SK-N-SH (cell line): ENCODE data around the gene PCNT. TPM values are rescaled to one million over a fixed set of nuclear protein-coding genes. Genes with fewer than 3 reads are reported as not detected.

Experiments
- CTCF ChIA-PET: fragments of 300-600, 350-600 bp; formaldehyde crosslinking; extraction: SDS; loops from one replicate; lab custom pipeline; 2021; lab: Yijun Ruan, JAX
- POLR2A ChIA-PET: fragments of 350-600 bp; sonication (Branson Sonifier 250); formaldehyde crosslinking; extraction: SDS; loops from one replicate; lab custom pipeline; 2020; ENCODE audit warnings: antibody characterized with exemption, inconsistent platforms; lab: Yijun Ruan, JAX
- DNase-seq: peaks from one replicate; pipeline ENCODE4 v3.0.0; 2012
- H2AFZ ChIP-seq: fragments of 200-600 bp; sonication (generic); 2 replicates; pipeline ENCODE4 v1.8.1; 2016; ENCODE audit warnings: antibody characterized with exemption, mild to moderate bottlenecking, low read depth
- H3F3A ChIP-seq: fragments of 200-600 bp; sonication (generic); replicated peaks from 2 replicates; pipeline ENCODE3; 2016; ENCODE audit warnings: antibody characterized with exemption, mild to moderate bottlenecking; ENCODE audit not compliant: insufficient read depth
- H3K27ac ChIP-seq, 2 experiments: fragments of 200-500 bp in 1 of 2; fragments of 200-600 bp in 1 of 2; sonication (Bioruptor generic) in 1 of 2; sonication (generic), shearing (Covaris generic) in 1 of 2; 2 replicates each; pipeline versions ENCODE4 v1.5.1 to v1.6.1; 2014 to 2016; ENCODE audit warnings: low read depth in 2 of 2, inconsistent platforms in 1 of 2, low read length in 1 of 2, mild to moderate bottlenecking in 1 of 2, mixed read lengths in 1 of 2
- H3K27me3 ChIP-seq: fragments of 200-600 bp; sonication (generic), shearing (Covaris generic); 2 replicates; pipeline ENCODE4 v1.6.1; 2016; ENCODE audit warnings: mixed run types; ENCODE audit not compliant: insufficient read depth
- H3K36me3 ChIP-seq, 2 experiments: fragments of 200-500 bp in 1 of 2; fragments of 200-600 bp in 1 of 2; sonication (Bioruptor generic) in 1 of 2; sonication (generic) in 1 of 2; replicated peaks in 1 of 2; 2 replicates each; pipeline versions ENCODE3 to v1.5.1; 2014 to 2016; ENCODE audit warnings: low read length in 1 of 2, mild to moderate bottlenecking in 1 of 2; ENCODE audit not compliant: insufficient read depth in 2 of 2, control insufficient read depth in 1 of 2
- H3K4me1 ChIP-seq, 2 experiments: fragments of 200-500 bp in 1 of 2; fragments of 200-600 bp in 1 of 2; sonication (Bioruptor generic) in 1 of 2; sonication (generic), shearing (Covaris generic) in 1 of 2; 2 replicates each; pipeline versions ENCODE4 v1.5.1 to v1.6.1; 2014 to 2016; ENCODE audit warnings: low read depth in 1 of 2, low read length in 1 of 2, mixed run types in 1 of 2; ENCODE audit not compliant: insufficient read depth in 2 of 2, control insufficient read depth in 1 of 2
- H3K4me2 ChIP-seq: fragments of 200-600 bp; sonication (generic), shearing (Covaris generic); 2 replicates; pipeline ENCODE4 v1.6.1; 2017; ENCODE audit warnings: mixed run types
- H3K4me3 ChIP-seq, 2 experiments: fragments of 200-500 bp in 1 of 2; fragments of 200-600 bp in 1 of 2; sonication (Bioruptor generic) in 1 of 2; sonication (generic), shearing (Covaris generic) in 1 of 2; 2 replicates each; pipeline versions ENCODE4 v1.5.1 to v1.8.1; 2014 to 2016; ENCODE audit warnings: low read depth in 2 of 2, inconsistent platforms in 1 of 2, low read length in 1 of 2, mild to moderate bottlenecking in 1 of 2, mixed read lengths in 1 of 2, moderate library complexity in 1 of 2
- H3K79me2 ChIP-seq: fragments of 200-600 bp; sonication (generic); 2 replicates; pipeline ENCODE4 v1.8.1; 2017; ENCODE audit warnings: mild to moderate bottlenecking; ENCODE audit not compliant: insufficient read depth
- H3K9ac ChIP-seq: fragments of 200-600 bp; sonication (generic); 2 replicates; pipeline ENCODE4 v1.6.1; 2017; ENCODE audit warnings: mixed run types
- H3K9me2 ChIP-seq: fragments of 200-600 bp; sonication (generic); 2 replicates; pipeline ENCODE4 v1.6.1; 2017; ENCODE audit warnings: mixed run types
- H3K9me3 ChIP-seq: fragments of 200-600 bp; sonication (generic); 2 replicates; pipeline ENCODE4 v1.6.1; 2017; ENCODE audit warnings: mixed run types, mild to moderate bottlenecking, moderate library complexity
- H4K20me1 ChIP-seq: fragments of 200-600 bp; sonication (generic); 2 replicates; pipeline ENCODE4 v1.6.1; 2017; ENCODE audit warnings: mild to moderate bottlenecking, mixed run types; ENCODE audit not compliant: insufficient read depth
- ELF1 ChIP-seq: IDR thresholded peaks from 2 replicates; pipeline ENCODE4 v1.4.0; 2012
- EP300 ChIP-seq, 2 experiments: IDR thresholded peaks; 2 replicates each; pipeline versions ENCODE4 v1.4.0 to v1.6.1; 2012; ENCODE audit warnings: borderline replicate concordance in 1 of 2, low read depth in 1 of 2, low read length in 1 of 2
- EZH2phosphoT487 ChIP-seq: fragments of 200-600 bp; sonication (generic); IDR thresholded peaks from 2 replicates; pipeline ENCODE4 v1.6.1; 2017; ENCODE audit warnings: low read depth, mixed run types, mild to moderate bottlenecking, antibody characterized with exemption, moderate library complexity, borderline replicate concordance
- FOSL2 ChIP-seq: IDR thresholded peaks from 2 replicates; pipeline ENCODE4 v1.4.0; 2012; ENCODE audit warnings: low read depth, mild to moderate bottlenecking, moderate library complexity, borderline replicate concordance
- FOXJ3 ChIP-seq: sonication (generic); formaldehyde crosslinking; IDR thresholded peaks from 2 replicates; pipeline ENCODE4 v1.5.1; 2020; ENCODE audit warnings: mild to moderate bottlenecking, missing genetic modification reagents
- GABPA ChIP-seq: IDR thresholded peaks from 2 replicates; pipeline ENCODE4 v1.4.0; 2012; ENCODE audit warnings: low read depth, mild to moderate bottlenecking
- GATA2 ChIP-seq: sonication (generic); formaldehyde crosslinking; IDR thresholded peaks from 2 replicates; pipeline ENCODE4 v1.5.0; 2020; ENCODE audit warnings: mild to moderate bottlenecking, missing genetic modification reagents
- JUND ChIP-seq: IDR thresholded peaks from 2 replicates; pipeline ENCODE4 v1.4.0; 2012
- MEF2A ChIP-seq: IDR thresholded peaks from 2 replicates; pipeline ENCODE4 v1.4.0; 2012; ENCODE audit warnings: low read depth, borderline replicate concordance
- NRF1 ChIP-seq: IDR thresholded peaks from 2 replicates; pipeline ENCODE4 v1.6.1; 2012; ENCODE audit warnings: low read depth, mild to moderate bottlenecking, low read length
- POLR2AphosphoS5 ChIP-seq: IDR thresholded peaks from 2 replicates; pipeline ENCODE4 v1.6.1; 2012; ENCODE audit warnings: low read depth, low read length
- RAD21 ChIP-seq: IDR thresholded peaks from 2 replicates; pipeline ENCODE4 v1.6.1; 2012; ENCODE audit warnings: mild to moderate bottlenecking, low read length
- RCOR1 ChIP-seq: fragments of 150-350 bp; IDR thresholded peaks from 2 replicates; pipeline ENCODE4 v1.6.1; 2017; ENCODE audit warnings: antibody characterized with exemption, low read length
- SIN3A ChIP-seq: IDR thresholded peaks from 2 replicates; pipeline ENCODE4 v1.6.1; 2012; ENCODE audit warnings: low read depth, mild to moderate bottlenecking, low read length, moderate library complexity, borderline replicate concordance
- TAF1 ChIP-seq: IDR thresholded peaks from 2 replicates; pipeline ENCODE4 v1.6.1; 2012; ENCODE audit warnings: low read depth, mild to moderate bottlenecking, low read length, moderate library complexity, borderline replicate concordance
- TCF12 ChIP-seq: IDR thresholded peaks from 2 replicates; pipeline ENCODE4 v1.4.0; 2012
- TEAD4 ChIP-seq: IDR thresholded peaks from 2 replicates; pipeline ENCODE4 v1.4.0; 2012; ENCODE audit warnings: mild to moderate bottlenecking, borderline replicate concordance; ENCODE audit not compliant: insufficient read depth
- YY1 ChIP-seq: IDR thresholded peaks from 2 replicates; pipeline ENCODE4 v1.4.0; 2012; ENCODE audit warnings: low read depth, mild to moderate bottlenecking
- WGBS: methylation state at CpG from one replicate; pipeline ENCODE4 v1.1.6; 2017; ENCODE audit warnings: low lambda C conversion rate; 5-methylcytosine and 5-hydroxymethylcytosine counted together
- polyA plus RNA-seq, 3 experiments: library from polyadenylated mRNA; depleted of rRNA; stranded (reverse); fragments of >200 nt; gene quantifications; 2 replicates each; pipeline ENCODE4 v1.2.3, GENCODE V29; 2012
- TF ChIP-seq, protein P1 (sequence below): IDR thresholded peaks from 2 replicates; pipeline ENCODE4 v1.4.0; 2012; ENCODE audit warnings: low read depth
- TF ChIP-seq, protein P2 (sequence below): IDR thresholded peaks from 2 replicates; pipeline ENCODE4 v1.6.1; 2012; ENCODE audit warnings: mild to moderate bottlenecking, low read depth, low read length, moderate library complexity
- TF ChIP-seq, protein P3 (sequence below): fragments of 200-600 bp; sonication (generic); IDR thresholded peaks from 2 replicates; pipeline ENCODE4 v1.6.1; 2017; ENCODE audit warnings: antibody characterized with exemption, mild to moderate bottlenecking, moderate library complexity
- TF ChIP-seq, protein P4 (sequence below): IDR thresholded peaks from 2 replicates; pipeline ENCODE4 v1.4.0; 2012; ENCODE audit warnings: low read depth, borderline replicate concordance
- TF ChIP-seq, protein P5 (sequence below): fragments of 150-350 bp; IDR thresholded peaks from 2 replicates; pipeline ENCODE4 v1.6.1; 2016; ENCODE audit warnings: mild to moderate bottlenecking, low read depth, low read length

Gene PCNT
- polyA plus RNA-seq, 1 of the 3 experiments (the other 2 are of a cell fraction) = 15.7 TPM

DNA sequence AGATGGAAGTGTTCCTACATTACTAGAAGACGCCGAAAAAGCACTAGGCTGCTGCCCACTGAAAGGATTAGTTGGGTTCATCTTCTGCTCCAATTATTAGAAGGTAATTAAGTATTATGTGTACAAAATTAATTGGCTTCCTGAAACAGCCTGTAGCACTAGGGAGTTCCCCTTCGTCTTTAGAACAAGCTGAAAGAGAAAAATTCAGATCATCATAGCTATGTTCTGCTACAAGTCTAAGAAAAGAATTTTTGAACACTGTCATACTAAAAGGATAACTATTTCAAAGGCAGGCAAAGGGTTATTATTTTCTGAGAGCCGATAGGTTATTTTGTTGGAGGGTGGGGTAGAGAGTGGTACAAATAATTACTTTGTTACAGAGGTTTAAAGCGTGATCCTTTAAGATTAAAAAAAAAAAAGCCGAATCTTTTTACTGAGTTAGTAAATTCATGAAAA is 38.7 kb upstream of the PCNT start, which contains the start of gene MCM3AP (continued):
- TF ChIP-seq TCF12 = no peak
- TF ChIP-seq FOSL2 = no peak
- no peak for TF ChIP-seq YY1
- TF ChIP-seq ELF1 = no peak
- TF ChIP-seq EP300 (IDR thresholded peaks at IDR 0.05; ENCODE audit: borderline replicate concordance in 1 of 2, low read depth in 1 of 2, low read length in 1 of 2) = no peak

DNA sequence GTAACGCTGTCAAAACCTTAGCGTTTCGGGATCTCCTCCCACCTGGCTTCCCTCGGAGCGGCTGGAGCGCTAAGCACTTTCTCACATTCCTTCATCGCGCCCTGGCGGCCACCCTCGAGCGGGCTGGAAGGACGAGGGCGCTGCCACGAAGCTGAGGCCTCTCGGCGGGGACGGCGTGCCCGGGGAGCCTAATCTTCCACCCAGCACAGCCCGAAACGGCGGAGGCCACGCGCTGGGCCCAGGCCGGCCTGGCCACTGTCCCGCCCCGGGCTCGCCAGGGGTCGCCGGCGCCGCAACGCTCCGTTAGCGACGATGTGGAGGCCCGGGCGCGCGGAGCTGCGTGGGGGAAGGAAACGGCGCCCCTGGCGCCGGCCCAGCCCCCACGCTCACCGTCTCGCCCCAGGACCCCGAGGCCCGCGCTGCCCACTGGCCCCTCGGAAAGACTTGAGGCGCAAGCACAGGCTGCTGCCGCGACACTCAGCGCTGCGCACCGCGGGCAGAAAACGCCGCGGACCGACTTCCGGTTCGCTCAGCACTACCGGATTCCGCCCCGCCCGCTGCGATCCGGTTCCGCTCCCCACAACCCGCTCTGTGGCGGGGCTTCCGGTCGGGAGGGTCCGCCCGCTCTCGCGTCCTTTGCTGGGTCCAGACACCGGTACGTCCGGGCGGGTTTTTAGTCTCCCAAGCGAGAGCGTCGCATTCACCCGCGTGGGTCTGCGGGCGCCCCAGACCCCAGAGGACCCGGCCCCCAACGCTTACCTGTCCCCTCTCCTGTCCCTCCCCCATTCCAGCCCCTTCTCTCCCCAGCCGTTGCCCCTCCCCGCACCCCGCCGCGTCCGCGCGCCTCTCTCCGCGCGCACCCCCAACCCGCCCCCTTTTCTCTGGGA is 38.0 kb upstream of the PCNT start, which contains the start of gene YBEY:
TSS of gene YBEY (plus strand) at position 582 of the 887 bp plus-strand sequence. CDS start 572 bp downstream, outside the sequence.
- POLR2A ChIA-PET = no interaction called here
- no peaks in the 10 kb centered on the region for H3K9me3 ChIP-seq
- no peak for TF ChIP-seq RAD21
- peak; percentile 92 for TF ChIP-seq ELF1
- TF ChIP-seq FOSL2 = 0 out of 2 replicates have a peak, but pooled peaks have one; percentile 0
- no peak for TF ChIP-seq FOXJ3 (CRISPR knock-in tag)
- TF ChIP-seq, protein P1, sequence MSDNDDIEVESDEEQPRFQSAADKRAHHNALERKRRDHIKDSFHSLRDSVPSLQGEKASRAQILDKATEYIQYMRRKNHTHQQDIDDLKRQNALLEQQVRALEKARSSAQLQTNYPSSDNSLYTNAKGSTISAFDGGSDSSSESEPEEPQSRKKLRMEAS = peak; percentile 71
- TF ChIP-seq TCF12 = no peak
- TF ChIP-seq, protein P2, sequence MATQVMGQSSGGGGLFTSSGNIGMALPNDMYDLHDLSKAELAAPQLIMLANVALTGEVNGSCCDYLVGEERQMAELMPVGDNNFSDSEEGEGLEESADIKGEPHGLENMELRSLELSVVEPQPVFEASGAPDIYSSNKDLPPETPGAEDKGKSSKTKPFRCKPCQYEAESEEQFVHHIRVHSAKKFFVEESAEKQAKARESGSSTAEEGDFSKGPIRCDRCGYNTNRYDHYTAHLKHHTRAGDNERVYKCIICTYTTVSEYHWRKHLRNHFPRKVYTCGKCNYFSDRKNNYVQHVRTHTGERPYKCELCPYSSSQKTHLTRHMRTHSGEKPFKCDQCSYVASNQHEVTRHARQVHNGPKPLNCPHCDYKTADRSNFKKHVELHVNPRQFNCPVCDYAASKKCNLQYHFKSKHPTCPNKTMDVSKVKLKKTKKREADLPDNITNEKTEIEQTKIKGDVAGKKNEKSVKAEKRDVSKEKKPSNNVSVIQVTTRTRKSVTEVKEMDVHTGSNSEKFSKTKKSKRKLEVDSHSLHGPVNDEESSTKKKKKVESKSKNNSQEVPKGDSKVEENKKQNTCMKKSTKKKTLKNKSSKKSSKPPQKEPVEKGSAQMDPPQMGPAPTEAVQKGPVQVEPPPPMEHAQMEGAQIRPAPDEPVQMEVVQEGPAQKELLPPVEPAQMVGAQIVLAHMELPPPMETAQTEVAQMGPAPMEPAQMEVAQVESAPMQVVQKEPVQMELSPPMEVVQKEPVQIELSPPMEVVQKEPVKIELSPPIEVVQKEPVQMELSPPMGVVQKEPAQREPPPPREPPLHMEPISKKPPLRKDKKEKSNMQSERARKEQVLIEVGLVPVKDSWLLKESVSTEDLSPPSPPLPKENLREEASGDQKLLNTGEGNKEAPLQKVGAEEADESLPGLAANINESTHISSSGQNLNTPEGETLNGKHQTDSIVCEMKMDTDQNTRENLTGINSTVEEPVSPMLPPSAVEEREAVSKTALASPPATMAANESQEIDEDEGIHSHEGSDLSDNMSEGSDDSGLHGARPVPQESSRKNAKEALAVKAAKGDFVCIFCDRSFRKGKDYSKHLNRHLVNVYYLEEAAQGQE = no peak
- peak; percentile 11; the same call in 1 of the 2 replicates for TF ChIP-seq NRF1
- TF ChIP-seq, protein P3, sequence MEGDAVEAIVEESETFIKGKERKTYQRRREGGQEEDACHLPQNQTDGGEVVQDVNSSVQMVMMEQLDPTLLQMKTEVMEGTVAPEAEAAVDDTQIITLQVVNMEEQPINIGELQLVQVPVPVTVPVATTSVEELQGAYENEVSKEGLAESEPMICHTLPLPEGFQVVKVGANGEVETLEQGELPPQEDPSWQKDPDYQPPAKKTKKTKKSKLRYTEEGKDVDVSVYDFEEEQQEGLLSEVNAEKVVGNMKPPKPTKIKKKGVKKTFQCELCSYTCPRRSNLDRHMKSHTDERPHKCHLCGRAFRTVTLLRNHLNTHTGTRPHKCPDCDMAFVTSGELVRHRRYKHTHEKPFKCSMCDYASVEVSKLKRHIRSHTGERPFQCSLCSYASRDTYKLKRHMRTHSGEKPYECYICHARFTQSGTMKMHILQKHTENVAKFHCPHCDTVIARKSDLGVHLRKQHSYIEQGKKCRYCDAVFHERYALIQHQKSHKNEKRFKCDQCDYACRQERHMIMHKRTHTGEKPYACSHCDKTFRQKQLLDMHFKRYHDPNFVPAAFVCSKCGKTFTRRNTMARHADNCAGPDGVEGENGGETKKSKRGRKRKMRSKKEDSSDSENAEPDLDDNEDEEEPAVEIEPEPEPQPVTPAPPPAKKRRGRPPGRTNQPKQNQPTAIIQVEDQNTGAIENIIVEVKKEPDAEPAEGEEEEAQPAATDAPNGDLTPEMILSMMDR = peak; percentile 42
- TF ChIP-seq EZH2phosphoT487 = no peak
- 0 out of 2 replicates have a peak, but pooled peaks have one; percentile 7 for TF ChIP-seq RCOR1
- TF ChIP-seq POLR2AphosphoS5 = peak; percentile 88
- no peak for TF ChIP-seq MEF2A
- TF ChIP-seq, protein P4, sequence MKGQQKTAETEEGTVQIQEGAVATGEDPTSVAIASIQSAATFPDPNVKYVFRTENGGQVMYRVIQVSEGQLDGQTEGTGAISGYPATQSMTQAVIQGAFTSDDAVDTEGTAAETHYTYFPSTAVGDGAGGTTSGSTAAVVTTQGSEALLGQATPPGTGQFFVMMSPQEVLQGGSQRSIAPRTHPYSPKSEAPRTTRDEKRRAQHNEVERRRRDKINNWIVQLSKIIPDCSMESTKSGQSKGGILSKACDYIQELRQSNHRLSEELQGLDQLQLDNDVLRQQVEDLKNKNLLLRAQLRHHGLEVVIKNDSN = peak; percentile 32; the same call in 1 of the 2 replicates
- TF ChIP-seq JUND = no peak
- TF ChIP-seq SIN3A = peak; percentile 78
- TF ChIP-seq TEAD4 = no peak
- peak; percentile 92 for TF ChIP-seq GABPA
- TF ChIP-seq TAF1 = peak; percentile 79
- TF ChIP-seq GATA2 (CRISPR knock-in tag) = no peak
- TF ChIP-seq, protein P5, sequence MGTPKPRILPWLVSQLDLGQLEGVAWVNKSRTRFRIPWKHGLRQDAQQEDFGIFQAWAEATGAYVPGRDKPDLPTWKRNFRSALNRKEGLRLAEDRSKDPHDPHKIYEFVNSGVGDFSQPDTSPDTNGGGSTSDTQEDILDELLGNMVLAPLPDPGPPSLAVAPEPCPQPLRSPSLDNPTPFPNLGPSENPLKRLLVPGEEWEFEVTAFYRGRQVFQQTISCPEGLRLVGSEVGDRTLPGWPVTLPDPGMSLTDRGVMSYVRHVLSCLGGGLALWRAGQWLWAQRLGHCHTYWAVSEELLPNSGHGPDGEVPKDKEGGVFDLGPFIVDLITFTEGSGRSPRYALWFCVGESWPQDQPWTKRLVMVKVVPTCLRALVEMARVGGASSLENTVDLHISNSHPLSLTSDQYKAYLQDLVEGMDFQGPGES = no peak

More for the DNA sequence above, 38.0 kb upstream of the PCNT start, which contains the start of gene YBEY:
- Histone ChIP-seq H4K20me1 (peaks cover 12% of the 10 kb centered on the region; the same call in 1 of the 2 replicates), H3K4me1 (peaks cover 21 to 25% of the 10 kb centered on the region in 2 experiments), H3K27ac (peak within 1 kb of the TSS; percentile 86 to 95), H2AFZ (peak within 1 kb of the TSS; percentile 88), H3K9ac (peak within 1 kb of the TSS; percentile 95), H3F3A (peaks cover 14% of the 10 kb centered on the region), H3K27me3 (no peaks in the 10 kb centered on the region), H3K79me2 (peaks cover 79% of the 10 kb centered on the region), H3K4me3 (peak within 1 kb of the TSS; percentile 72 to 77), H3K36me3 (peaks cover 20 to 32% of the 10 kb centered on the region in 2 experiments), H3K4me2 (peak within 1 kb of the TSS; percentile 72), H3K9me2 (no peaks in the 10 kb centered on the region)
- WGBS = 2% methylated on average over 22 of the region's 105 CpGs
- CTCF ChIA-PET = interaction anchor here (1.2 kb wide), 1 partner anchor 142 kb away, joined by 7 read pairs; no protein-coding TSS in a partner anchor
- DNase-seq = peak; percentile 98
